ENCODE results near the gene KIAA1958. TPM values are rescaled to one million over a fixed set of nuclear protein-coding genes. Genes with fewer than 3 reads are reported as not detected.
"Not testable (repeated sequence)": the region's sequence is repeated elsewhere in the genome, so short reads cannot be mapped to it uniquely, and the experiment has no call there.

The KIAA1958 gene
- total RNA-seq, 1 donor from 2014 or later = 26.9 TPM

- Mint-ChIP-seq H3K9me3 (peaks cover 4% of the 10 kb centered on the region), H3K36me3 (peaks cover 13% of the 10 kb centered on the region), H3K27ac (no peak overlapping the region), H3K27me3 (ENCODE audit: low read depth) (no peaks in the 10 kb centered on the region), H3K4me3 (no peak overlapping the region), H3K4me1 (no peaks in the 10 kb centered on the region)
- TF ChIP-seq, protein P1, sequence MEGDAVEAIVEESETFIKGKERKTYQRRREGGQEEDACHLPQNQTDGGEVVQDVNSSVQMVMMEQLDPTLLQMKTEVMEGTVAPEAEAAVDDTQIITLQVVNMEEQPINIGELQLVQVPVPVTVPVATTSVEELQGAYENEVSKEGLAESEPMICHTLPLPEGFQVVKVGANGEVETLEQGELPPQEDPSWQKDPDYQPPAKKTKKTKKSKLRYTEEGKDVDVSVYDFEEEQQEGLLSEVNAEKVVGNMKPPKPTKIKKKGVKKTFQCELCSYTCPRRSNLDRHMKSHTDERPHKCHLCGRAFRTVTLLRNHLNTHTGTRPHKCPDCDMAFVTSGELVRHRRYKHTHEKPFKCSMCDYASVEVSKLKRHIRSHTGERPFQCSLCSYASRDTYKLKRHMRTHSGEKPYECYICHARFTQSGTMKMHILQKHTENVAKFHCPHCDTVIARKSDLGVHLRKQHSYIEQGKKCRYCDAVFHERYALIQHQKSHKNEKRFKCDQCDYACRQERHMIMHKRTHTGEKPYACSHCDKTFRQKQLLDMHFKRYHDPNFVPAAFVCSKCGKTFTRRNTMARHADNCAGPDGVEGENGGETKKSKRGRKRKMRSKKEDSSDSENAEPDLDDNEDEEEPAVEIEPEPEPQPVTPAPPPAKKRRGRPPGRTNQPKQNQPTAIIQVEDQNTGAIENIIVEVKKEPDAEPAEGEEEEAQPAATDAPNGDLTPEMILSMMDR (IDR thresholded peaks at IDR 0.05; ENCODE audit: unreplicated experiment) = no peak
- DNase-seq (ENCODE audit: low spot score in 2 of 2, unreplicated experiment in 2 of 2) = no peak
Measured at GRCh38 chr9:112505607-112506006, 19.0 kb downstream of the KIAA1958 start.

GRCh38 chr9:112506571-112506970 lies 19.9 kb downstream of the KIAA1958 start:
- Mint-ChIP-seq H3K9me3 (peaks cover 4% of the 10 kb centered on the region), H3K27ac (no peak overlapping the region)
- DNase-seq (ENCODE audit: low spot score in 2 of 2, unreplicated experiment in 2 of 2) = no peak

GRCh38 chr9:112507001-112507680 lies 20.5 kb downstream of the KIAA1958 start:
- TF ChIP-seq, protein P1 (IDR thresholded peaks at IDR 0.05; ENCODE audit: unreplicated experiment) = no peak
- Mint-ChIP-seq H3K9me3 (peaks cover 4% of the 10 kb centered on the region), H3K36me3 (peaks cover 4% of the 10 kb centered on the region), H3K4me1 (no peaks in the 10 kb centered on the region), H3K27me3 (ENCODE audit: low read depth) (no peaks in the 10 kb centered on the region), H3K4me3 (no peak overlapping the region), H3K27ac (no peak overlapping the region)
- DNase-seq (ENCODE audit: low spot score in 2 of 2, unreplicated experiment in 2 of 2) = no peak

More at GRCh38 chr9:112506571-112506970, 19.9 kb downstream of the KIAA1958 start:
- Mint-ChIP-seq H3K36me3 (peaks cover 6% of the 10 kb centered on the region), H3K27me3 (ENCODE audit: low read depth) (no peaks in the 10 kb centered on the region), H3K4me3 (no peak overlapping the region), H3K4me1 (no peaks in the 10 kb centered on the region)
- TF ChIP-seq, protein P1 (IDR thresholded peaks at IDR 0.05; ENCODE audit: unreplicated experiment) = no peak

DNA sequence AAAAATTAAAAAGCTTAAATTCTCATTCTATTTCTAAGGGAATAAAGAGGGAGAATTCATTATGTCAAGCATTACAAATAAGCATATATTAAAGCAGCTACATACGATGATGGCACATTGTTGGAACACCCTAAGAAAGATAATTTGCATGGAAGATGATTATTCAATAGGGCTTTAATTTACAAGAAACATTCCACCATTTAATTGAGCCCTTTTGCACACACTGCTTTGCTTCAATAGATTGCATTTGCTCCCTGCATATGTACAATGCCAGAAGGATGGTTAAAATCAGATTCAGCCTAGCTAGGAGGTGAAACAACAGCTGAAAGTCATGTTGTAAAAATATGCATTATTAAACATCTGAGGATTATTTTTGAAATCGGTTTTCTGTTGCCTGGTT lies 21.8 kb downstream of the KIAA1958 start:
- DNase-seq (ENCODE audit: low spot score in 2 of 2, unreplicated experiment in 2 of 2) = no peak
- H3K4me1 Mint-ChIP-seq = no peaks in the 10 kb centered on the region
- TF ChIP-seq, protein P1 (IDR thresholded peaks at IDR 0.05; ENCODE audit: unreplicated experiment) = no peak
- H3K27me3 Mint-ChIP-seq (ENCODE audit: low read depth) = no peaks in the 10 kb centered on the region
- no peaks in the 10 kb centered on the region for H3K9me3 Mint-ChIP-seq
- no peak overlapping the region for H3K27ac Mint-ChIP-seq
- H3K4me3 Mint-ChIP-seq = no peak overlapping the region
- peaks cover 3% of the 10 kb centered on the region for H3K36me3 Mint-ChIP-seq

GRCh38 chr9:112512377-112512776 lies 25.8 kb downstream of the KIAA1958 start:
- H3K27ac Mint-ChIP-seq; H3K27me3 Mint-ChIP-seq (ENCODE audit: low read depth); H3K4me3 Mint-ChIP-seq; DNase-seq (ENCODE audit: low spot score in 2 of 2, unreplicated experiment in 2 of 2); H3K4me1 Mint-ChIP-seq; H3K36me3 Mint-ChIP-seq; H3K9me3 Mint-ChIP-seq: not testable (repeated sequence)

GRCh38 chr9:112516769-112517168 lies 30.1 kb downstream of the KIAA1958 start:
- TF ChIP-seq, protein P1 (IDR thresholded peaks at IDR 0.05; ENCODE audit: unreplicated experiment) = no peak
- Mint-ChIP-seq H3K4me3 (no peak overlapping the region), H3K9me3 (no peaks in the 10 kb centered on the region), H3K4me1 (peaks cover 6% of the 10 kb centered on the region), H3K36me3 (peaks cover 3% of the 10 kb centered on the region), H3K27me3 (ENCODE audit: low read depth) (no peaks in the 10 kb centered on the region), H3K27ac (no peak overlapping the region)
- no peak for DNase-seq (ENCODE audit: low spot score in 2 of 2, unreplicated experiment in 2 of 2)

All from mesothelial cell of epicardium (in vitro differentiated cells).